ENCODE data around the gene TSPAN17. TPM values are rescaled to one million over a fixed set of nuclear protein-coding genes. Genes with fewer than 3 reads are reported as not detected.

TSPAN17 gene
- total and polyA plus RNA-seq, 9 donors = 7.5 to 28.5 (median 14.9) TPM

GRCh38 chr5:176661676-176662075 is 14.4 kb downstream of the TSPAN17 start:
- Histone ChIP-seq H3K36me3 (no peaks in the 10 kb centered on the region), H3K4me1 (ENCODE audit: insufficient read depth) (peaks cover 9% of the 10 kb centered on the region), H3K27ac (no peak overlapping the region), H3K9me3 (no peaks in the 10 kb centered on the region), H3K27me3 (no peaks in the 10 kb centered on the region), H3K4me3 (no peak overlapping the region)
- DNase-seq = no peak
- WGBS, 3 donors = 80 to 88% (median 85%) methylated on average over 10 of the region's 10 CpGs
- intact Hi-C loops (cut with DNase I) = loop anchor here in 1 of 4 donors (5.0 to 10.0 kb wide), 2 partner anchors 293 to 451 kb away; no protein-coding TSS in a partner anchor
- no peak for TF ChIP-seq CTCF (IDR thresholded peaks at IDR 0.05)
- TF ChIP-seq POLR2A (IDR thresholded peaks at IDR 0.05) = no peak
- TF ChIP-seq EP300 (IDR thresholded peaks at IDR 0.05) = no peak

DNA sequence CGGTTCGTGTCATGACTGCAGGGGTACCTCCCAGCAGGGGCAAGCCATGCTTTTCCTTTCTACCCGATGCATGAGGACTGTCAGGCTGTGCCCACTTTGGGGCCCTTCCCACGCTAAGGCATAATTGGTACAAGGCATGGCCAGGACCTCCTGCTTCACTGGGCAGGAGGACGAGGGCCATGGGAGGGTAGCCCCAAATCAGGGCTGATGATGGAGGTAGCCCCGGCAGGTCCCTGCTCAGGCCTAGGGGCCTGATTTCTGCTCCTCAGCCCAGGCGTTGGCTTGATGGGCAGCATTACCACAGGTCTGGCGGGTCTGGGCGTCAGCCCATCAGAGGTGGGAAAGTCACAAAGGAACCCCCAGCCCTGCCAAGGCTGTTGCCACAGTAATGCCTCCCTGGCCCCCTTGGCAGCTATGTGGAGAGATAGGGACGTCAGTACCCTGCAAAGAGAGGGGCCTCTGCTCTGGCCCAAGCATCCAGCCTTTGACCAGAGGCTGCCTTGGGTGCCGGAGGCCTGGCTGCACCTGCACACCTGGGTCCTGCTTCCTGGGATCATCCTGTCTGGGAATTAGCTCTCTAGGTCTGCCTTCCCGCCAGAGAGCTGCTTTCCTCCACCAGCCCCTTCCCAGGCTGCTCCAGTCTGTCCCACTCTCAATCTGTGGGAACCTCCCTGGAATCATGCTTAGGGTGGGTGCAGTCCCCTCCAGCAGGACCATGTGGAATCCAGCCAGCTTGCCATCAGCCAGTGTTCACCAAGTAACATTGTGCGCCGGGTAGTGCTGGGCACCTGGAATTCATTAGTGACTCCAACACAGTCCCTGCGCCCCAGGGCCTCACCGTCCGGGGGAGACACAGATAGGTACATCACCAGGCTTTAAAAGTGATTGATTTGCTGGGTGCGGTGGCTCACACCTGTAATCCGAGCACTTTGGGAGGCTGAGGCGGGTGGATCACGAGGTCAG is 15.4 kb downstream of the TSPAN17 start:
- Histone ChIP-seq H3K9me3 (no peaks in the 10 kb centered on the region), H3K27me3 (no peaks in the 10 kb centered on the region), H3K4me1 (ENCODE audit: insufficient read depth) (peaks cover 9% of the 10 kb centered on the region), H3K36me3 (no peaks in the 10 kb centered on the region), H3K27ac (no peak overlapping the region), H3K4me3 (no peak overlapping the region)
- WGBS, 3 donors = 68 to 74% (median 68%) methylated on average over 21 of the region's 21 CpGs
- no peak for DNase-seq
- intact Hi-C loops (cut with DNase I) = loop anchor here in 1 of 4 donors (5.0 to 10.0 kb wide), 2 partner anchors 292 to 450 kb away; no protein-coding TSS in a partner anchor
- TF ChIP-seq CTCF (IDR thresholded peaks at IDR 0.05) (no peak), POLR2A (IDR thresholded peaks at IDR 0.05) (no peak), EP300 (IDR thresholded peaks at IDR 0.05) (no peak)

- intact Hi-C loops (cut with DNase I) = loop anchor here in 1 of 4 donors (5.0 to 10.0 kb wide), 2 partner anchors 291 to 449 kb away; no protein-coding TSS in a partner anchor
- Histone ChIP-seq H3K36me3 (no peaks in the 10 kb centered on the region), H3K4me1 (ENCODE audit: insufficient read depth) (peaks cover 4% of the 10 kb centered on the region), H3K27me3 (no peaks in the 10 kb centered on the region), H3K4me3 (no peak overlapping the region), H3K9me3 (no peaks in the 10 kb centered on the region), H3K27ac (no peak overlapping the region)
- no peak for DNase-seq
- TF ChIP-seq CTCF (IDR thresholded peaks at IDR 0.05) (no peak), EP300 (IDR thresholded peaks at IDR 0.05) (no peak), POLR2A (IDR thresholded peaks at IDR 0.05) (no peak)
- WGBS, 3 donors = 73 to 82% (median 79%) methylated on average over 10 of the region's 10 CpGs
Measured at GRCh38 chr5:176663566-176663965, 16.3 kb downstream of the TSPAN17 start.

DNA sequence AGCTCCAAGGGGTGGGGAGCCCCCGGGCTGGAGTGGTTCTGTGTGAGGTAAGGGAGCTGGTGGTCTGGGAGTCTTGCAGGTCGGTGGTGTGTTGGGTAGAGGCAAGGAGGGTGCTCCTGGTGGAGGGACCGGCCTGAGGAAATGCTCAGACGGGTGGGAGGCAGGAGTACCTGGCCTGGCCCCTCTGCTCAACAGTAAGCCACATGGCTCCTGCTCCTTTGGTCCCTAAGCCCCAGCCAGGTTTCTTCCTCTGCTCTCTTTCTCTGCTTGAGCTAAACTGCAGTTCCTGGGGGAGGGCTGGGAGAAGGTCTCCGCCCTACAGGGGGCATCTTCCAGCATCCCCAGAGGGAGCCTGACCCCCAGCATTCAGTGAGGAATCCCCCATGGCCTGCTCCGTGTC is 17.2 kb downstream of the TSPAN17 start:
- Histone ChIP-seq H3K27ac (no peak overlapping the region), H3K36me3 (no peaks in the 10 kb centered on the region), H3K27me3 (no peaks in the 10 kb centered on the region), H3K9me3 (no peaks in the 10 kb centered on the region), H3K4me3 (no peak overlapping the region), H3K4me1 (ENCODE audit: insufficient read depth) (peaks cover under 1% of the 10 kb centered on the region)
- intact Hi-C loops (cut with DNase I) = loop anchor here in 1 of 4 donors (5.0 to 10.0 kb wide), 2 partner anchors 290 to 448 kb away; no protein-coding TSS in a partner anchor
- 15 to 27% (median 20%) methylated on average over 6 of the region's 6 CpGs for WGBS, 3 donors
- no peak for DNase-seq
- TF ChIP-seq POLR2A (IDR thresholded peaks at IDR 0.05) = no peak
- TF ChIP-seq EP300 (IDR thresholded peaks at IDR 0.05) = no peak
- no peak for TF ChIP-seq CTCF (IDR thresholded peaks at IDR 0.05)
